HCT116 (cell line): ENCODE measurements around the gene ITPKB. TPM values are rescaled to one million over a fixed set of nuclear protein-coding genes. Genes with fewer than 3 reads are reported as not detected.

Experiments used
- ATAC-seq: fragments of 200-7000 bp; cut with Tn5 transposase; 2 replicates; pipeline ENCODE4 v1.9.1; 2020; ENCODE audit warnings: mild to moderate bottlenecking, moderate library complexity
- BruUV-seq: library from RNA; stranded (reverse); fragments of 400-500 nt; replicated peaks from 2 replicates; lab custom pipeline; 2021; lab: Mats Ljungman, UMichigan
- CTCF ChIA-PET: fragments of 300-600 bp; sonication (Branson Sonifier 250); formaldehyde crosslinking; loops from one replicate; lab custom pipeline; 2021; ENCODE audit warnings: antibody characterized with exemption; lab: Charles Lee
- POLR2A ChIA-PET: fragments of 300-600, 350-600 bp; sonication (Branson Sonifier 250); formaldehyde crosslinking; loops from one replicate; lab custom pipeline; 2021; ENCODE audit warnings: antibody characterized with exemption; lab: Charles Lee
- RAD21 ChIA-PET, 2 experiments: fragments of 300-600 bp; sonication (Branson Sonifier 250); formaldehyde crosslinking; loops; one replicate each; lab custom pipeline; 2023; ENCODE audit warnings: low total read pairs in 2 of 2; ENCODE audit not compliant: uncharacterized antibody in 2 of 2, unreplicated experiment in 2 of 2, low non-redundant PET in 1 of 2; lab: Charles Lee
- DNase-seq: peaks from one replicate; pipeline ENCODE4 v3.0.0-alpha.2; 2010; ENCODE audit warnings: low read depth, low spot score
- H2AFZ ChIP-seq: fragments of 200-600 bp; shearing (Covaris generic), sonication (generic); 2 replicates; pipeline ENCODE4 v1.6.1; 2017; ENCODE audit warnings: low read depth, mixed run types, mixed read lengths, antibody characterized with exemption, low read length; ENCODE audit not compliant: poor library complexity, severe bottlenecking
- H3K27ac ChIP-seq: 2 replicates; pipeline ENCODE4 v1.5.1; 2012; ENCODE audit warnings: low read depth, low read length
- H3K27me3 ChIP-seq: fragments of 200-600 bp; sonication (generic); 2 replicates; pipeline ENCODE4 v1.6.1; 2016; ENCODE audit warnings: mixed run types, low read length, mixed read lengths; ENCODE audit not compliant: insufficient read depth
- H3K36me3 ChIP-seq, 2 experiments: fragments of 200-500 bp in 1 of 2; fragments of 200-600 bp in 1 of 2; sonication (Bioruptor generic) in 1 of 2; sonication (generic) in 1 of 2; 2 replicates each; pipeline versions ENCODE4 v1.5.1 to v1.6.1; 2014 to 2016; ENCODE audit warnings: low read length in 2 of 2, inconsistent platforms in 1 of 2, mixed read lengths in 1 of 2, mixed run types in 1 of 2; ENCODE audit not compliant: insufficient read depth in 2 of 2, control insufficient read depth in 1 of 2
- H3K4me1 ChIP-seq, 2 experiments: fragments of 200-600 bp in 1 of 2; sonication (generic) in 1 of 2; 2 replicates each; pipeline versions ENCODE4 v1.5.1 to v1.6.1; 2012 to 2017; ENCODE audit warnings: low read length in 2 of 2, inconsistent platforms in 1 of 2, mild to moderate bottlenecking in 1 of 2, mixed read lengths in 1 of 2, mixed run types in 1 of 2, moderate library complexity in 1 of 2; ENCODE audit not compliant: insufficient read depth in 2 of 2, control insufficient read depth in 1 of 2
- H3K4me2 ChIP-seq: fragments of 200-600 bp; sonication (generic); 2 replicates; pipeline ENCODE4 v1.6.1; 2017; ENCODE audit warnings: mixed run types, low read length, mixed read lengths
- H3K4me3 ChIP-seq, 2 experiments: fragments of 200-600 bp in 1 of 2; sonication (generic) in 1 of 2; replicated peaks in 1 of 2; 2 replicates each; pipeline ENCODE4 v1.5.1; 2011 to 2016; ENCODE audit warnings: low read length in 2 of 2, control low read depth in 1 of 2, low read depth in 1 of 2, mild to moderate bottlenecking in 1 of 2, mixed read lengths in 1 of 2, mixed run types in 1 of 2
- H3K79me2 ChIP-seq: fragments of 200-600 bp; sonication (generic); 2 replicates; pipeline ENCODE4 v1.6.1; 2017; ENCODE audit warnings: mild to moderate bottlenecking, mixed run types, low read length, moderate library complexity, mixed read lengths; ENCODE audit not compliant: insufficient read depth
- H3K9ac ChIP-seq: fragments of 200-600 bp; sonication (generic); 2 replicates; pipeline ENCODE4 v1.6.1; 2016; ENCODE audit warnings: low read length, mixed read lengths
- H3K9me2 ChIP-seq: fragments of 200-600 bp; sonication (generic), shearing (Covaris generic); 2 replicates; pipeline ENCODE4 v1.6.1; 2017; ENCODE audit warnings: mixed run types, mild to moderate bottlenecking, moderate library complexity; ENCODE audit not compliant: insufficient read depth
- H3K9me3 ChIP-seq, 2 experiments: fragments of 200-500 bp in 1 of 2; fragments of 200-600 bp in 1 of 2; sonication (Bioruptor generic) in 1 of 2; sonication (generic) in 1 of 2; 2 replicates each; pipeline ENCODE4 v1.6.1; 2014 to 2017; ENCODE audit warnings: low read length in 2 of 2, mixed read lengths in 2 of 2, inconsistent platforms in 1 of 2, low read depth in 1 of 2, mild to moderate bottlenecking in 1 of 2, mixed run types in 1 of 2, moderate library complexity in 1 of 2; ENCODE audit not compliant: control insufficient read depth in 1 of 2, insufficient read depth in 1 of 2
- H4K20me1 ChIP-seq: fragments of 200-600 bp; sonication (generic), shearing (Covaris generic); 2 replicates; pipeline ENCODE4 v1.6.1; 2017; ENCODE audit warnings: mixed run types, mild to moderate bottlenecking, moderate library complexity; ENCODE audit not compliant: insufficient read depth
- CBX3 ChIP-seq: IDR thresholded peaks from 2 replicates; pipeline ENCODE4 v1.6.1; 2012; ENCODE audit warnings: low read depth
- EGR1 ChIP-seq: IDR thresholded peaks from 2 replicates; pipeline ENCODE4 v1.6.1; 2012; ENCODE audit warnings: low read depth
- ELF1 ChIP-seq: IDR thresholded peaks from 2 replicates; pipeline ENCODE4 v1.6.1; 2012; ENCODE audit warnings: low read depth, borderline replicate concordance
- EZH2 ChIP-seq: fragments of 200-600 bp; sonication (generic); IDR thresholded peaks from 2 replicates; pipeline ENCODE4 v1.6.1; 2017; ENCODE audit warnings: antibody characterized with exemption, mixed run types
- EZH2phosphoT487 ChIP-seq: fragments of 200-600 bp; IDR thresholded peaks from 2 replicates; pipeline ENCODE4 v1.6.1; 2018; ENCODE audit warnings: antibody characterized with exemption, borderline replicate concordance
- POLR2A ChIP-seq: IDR thresholded peaks from 2 replicates; pipeline ENCODE4 v1.7.0; 2011; ENCODE audit warnings: borderline replicate concordance; ENCODE audit not compliant: insufficient read depth, insufficient read length; ENCODE audit errors: extremely low read depth
- POLR2AphosphoS5 ChIP-seq: IDR thresholded peaks from 2 replicates; pipeline ENCODE4 v1.6.1; 2011; ENCODE audit warnings: mild to moderate bottlenecking, low read depth, low read length, moderate library complexity
- RAD21 ChIP-seq: IDR thresholded peaks from 2 replicates; pipeline ENCODE4 v1.6.1; 2012; ENCODE audit warnings: low read depth, mild to moderate bottlenecking
- SIN3A ChIP-seq: IDR thresholded peaks from 2 replicates; pipeline ENCODE4 v1.6.1; 2012; ENCODE audit warnings: low read depth
- SP1 ChIP-seq: IDR thresholded peaks from 2 replicates; pipeline ENCODE4 v1.6.1; 2012; ENCODE audit warnings: low read depth
- TCF7L2 ChIP-seq: IDR thresholded peaks from 2 replicates; pipeline ENCODE4 v1.7.0; 2011; ENCODE audit warnings: borderline replicate concordance, inconsistent platforms; ENCODE audit not compliant: insufficient read depth, insufficient read length; ENCODE audit errors: extremely low read depth
- YY1 ChIP-seq: IDR thresholded peaks from 2 replicates; pipeline ENCODE4 v1.6.1; 2011; ENCODE audit warnings: low read length, low read depth, moderate library complexity, mild to moderate bottlenecking; ENCODE audit not compliant: insufficient replicate concordance; ENCODE audit errors: extremely low read depth
- ZNF274 ChIP-seq: fragments of 200-500 bp; sonication (Bioruptor generic); IDR thresholded peaks from 2 replicates; pipeline ENCODE4 v1.6.1; 2014; ENCODE audit warnings: mild to moderate bottlenecking, low read depth, low read length, inconsistent platforms
- intact Hi-C: fragments of 100-400 bp; cut with micrococcal nuclease; formaldehyde crosslinking; loops from 2 replicates; pipeline ENCODE4 v1.10.0; 2022
- total RNA-seq: library from RNA; stranded (reverse); gene quantifications from one replicate; pipeline ENCODE4 v1.2.1, GENCODE V29; 2021; ENCODE audit not compliant: unreplicated experiment
- TF ChIP-seq, protein P1 (sequence below): IDR thresholded peaks from 2 replicates; pipeline ENCODE4 v1.6.1; 2011; ENCODE audit warnings: mild to moderate bottlenecking, low read length, moderate library complexity; ENCODE audit not compliant: insufficient replicate concordance; ENCODE audit errors: extremely low read depth
- TF ChIP-seq, protein P2 (sequence below): IDR thresholded peaks from 2 replicates; pipeline ENCODE4 v1.6.1; 2012

The ITPKB gene
- total RNA-seq, 1 experiment from 2014 or later: 4.4 TPM

- peaks cover 4 to 21% of the 10 kb centered on the region in 2 experiments; a peak in 3 of 4 replicates for H3K4me1 ChIP-seq
- no peaks in the 10 kb centered on the region for H3K9me2 ChIP-seq
- ATAC-seq: peak; percentile 74
- ChIA-PET CTCF (no interaction called here), POLR2A (no interaction called here)
- peak overlapping the region; percentile 96 for H3K4me2 ChIP-seq
- peak overlapping the region; percentile 76 for H3K9ac ChIP-seq
- H3K27me3 ChIP-seq: no peaks in the 10 kb centered on the region
- H3K27ac ChIP-seq: peak overlapping the region; percentile 37; the same call in 1 of the 2 replicates
- TF ChIP-seq TCF7L2: no peak
- peak; percentile 28 for TF ChIP-seq RAD21
- TF ChIP-seq EZH2: no peak
- TF ChIP-seq, all 23 proteins: peak for 1
- DNase-seq: no peak
- intact Hi-C loops: no loop called here
- Histone ChIP-seq H3K4me3 (peak overlapping the region; percentile 66 to 75), H3K36me3 (no peaks in the 10 kb centered on the region), H3K79me2 (no peaks in the 10 kb centered on the region), H4K20me1 (no peaks in the 10 kb centered on the region), H2AFZ (peak overlapping the region; percentile 97), H3K9me3 (no peaks in the 10 kb centered on the region)
- BruUV-seq: no TSS peak
- RAD21 ChIA-PET: interaction anchor here (0.6 to 0.7 kb wide), 2 partner anchors 10 to 89 kb away, joined by 4 to 6 read pairs; no protein-coding TSS in a partner anchor
These were observed 574 bp downstream of the ITPKB start for GRCh38 chr1:226738421-226738994.

- no peak for DNase-seq
- TF ChIP-seq TCF7L2 (no peak), SP1 (no peak), POLR2A (no peak), ELF1 (no peak), SIN3A (no peak), CBX3 (no peak), EGR1 (no peak), ZNF274 (no peak), YY1 (no peak), RAD21 (no peak), POLR2AphosphoS5 (no peak), EZH2phosphoT487 (no peak)
- TF ChIP-seq, protein P1, sequence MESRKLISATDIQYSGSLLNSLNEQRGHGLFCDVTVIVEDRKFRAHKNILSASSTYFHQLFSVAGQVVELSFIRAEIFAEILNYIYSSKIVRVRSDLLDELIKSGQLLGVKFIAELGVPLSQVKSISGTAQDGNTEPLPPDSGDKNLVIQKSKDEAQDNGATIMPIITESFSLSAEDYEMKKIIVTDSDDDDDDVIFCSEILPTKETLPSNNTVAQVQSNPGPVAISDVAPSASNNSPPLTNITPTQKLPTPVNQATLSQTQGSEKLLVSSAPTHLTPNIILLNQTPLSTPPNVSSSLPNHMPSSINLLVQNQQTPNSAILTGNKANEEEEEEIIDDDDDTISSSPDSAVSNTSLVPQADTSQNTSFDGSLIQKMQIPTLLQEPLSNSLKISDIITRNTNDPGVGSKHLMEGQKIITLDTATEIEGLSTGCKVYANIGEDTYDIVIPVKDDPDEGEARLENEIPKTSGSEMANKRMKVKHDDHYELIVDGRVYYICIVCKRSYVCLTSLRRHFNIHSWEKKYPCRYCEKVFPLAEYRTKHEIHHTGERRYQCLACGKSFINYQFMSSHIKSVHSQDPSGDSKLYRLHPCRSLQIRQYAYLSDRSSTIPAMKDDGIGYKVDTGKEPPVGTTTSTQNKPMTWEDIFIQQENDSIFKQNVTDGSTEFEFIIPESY: no peak
- TF ChIP-seq, protein P2, sequence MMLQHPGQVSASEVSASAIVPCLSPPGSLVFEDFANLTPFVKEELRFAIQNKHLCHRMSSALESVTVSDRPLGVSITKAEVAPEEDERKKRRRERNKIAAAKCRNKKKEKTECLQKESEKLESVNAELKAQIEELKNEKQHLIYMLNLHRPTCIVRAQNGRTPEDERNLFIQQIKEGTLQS: no peak
These were observed 1.2 kb downstream of the ITPKB start for GRCh38 chr1:226737819-226738420.

More at GRCh38 chr1:226737819-226738420, 1.2 kb downstream of the ITPKB start:
- Histone ChIP-seq H3K9me3 (no peaks in the 10 kb centered on the region), H3K36me3 (no peaks in the 10 kb centered on the region), H4K20me1 (no peaks in the 10 kb centered on the region), H3K79me2 (no peaks in the 10 kb centered on the region), H3K4me2 (peak overlapping the region; percentile 96), H3K9ac (peak overlapping the region; percentile 76), H3K4me1 (peaks cover 4 to 21% of the 10 kb centered on the region in 2 experiments; a peak in 3 of 4 replicates), H3K4me3 (peak overlapping the region; percentile 66 to 75), H2AFZ (no peak overlapping the region), H3K9me2 (no peaks in the 10 kb centered on the region), H3K27me3 (no peaks in the 10 kb centered on the region), H3K27ac (peak overlapping the region; percentile 37; the same call in 1 of the 2 replicates)
- no TSS peak for BruUV-seq
- ChIA-PET RAD21 (no interaction called here), CTCF (no interaction called here), POLR2A (no interaction called here)
- intact Hi-C loops: no loop called here
- ATAC-seq: 0 out of 2 replicates have a peak, but pooled peaks have one; percentile 4
